K562 (cell line): ENCODE data around the gene TOP3A. TPM values are rescaled to one million over a fixed set of nuclear protein-coding genes. Genes with fewer than 3 reads are reported as not detected.

Source experiments
- CTBP1 ChIP-seq: fragments of 450-650 bp; IDR thresholded peaks from 2 replicates; pipeline ENCODE4 v1.6.1; 2016; ENCODE audit warnings: borderline replicate concordance
- DIDO1 ChIP-seq: fragments of 450-650 bp; IDR thresholded peaks from 2 replicates; pipeline ENCODE4 v1.6.1; 2016; ENCODE audit warnings: low read depth, missing biosample characterization, missing genetic modification characterization
- EHMT2 ChIP-seq: fragments of 450-650 bp; IDR thresholded peaks from 2 replicates; pipeline ENCODE4 v1.6.1; 2018; ENCODE audit warnings: antibody characterized with exemption
- EP400 ChIP-seq: fragments of 450-650 bp; IDR thresholded peaks from 2 replicates; pipeline ENCODE4 v1.6.1; 2017; ENCODE audit warnings: antibody characterized with exemption, mild to moderate bottlenecking, moderate library complexity
- HDAC1 ChIP-seq, 2 experiments: fragments of 450-650 bp; IDR thresholded peaks; 2 replicates each; pipeline ENCODE4 v1.6.1; 2016 to 2017; ENCODE audit warnings: inconsistent platforms in 1 of 2, mild to moderate bottlenecking in 1 of 2, moderate library complexity in 1 of 2
- MCM3 ChIP-seq: fragments of 450-650 bp; IDR thresholded peaks from 2 replicates; pipeline ENCODE4 v1.6.1; 2016
- NCOR1 ChIP-seq: fragments of 450-650 bp; IDR thresholded peaks from 2 replicates; pipeline ENCODE4 v1.6.1; 2016; ENCODE audit warnings: mild to moderate bottlenecking, moderate library complexity
- NR1H2 ChIP-seq: sonication (generic); formaldehyde crosslinking; IDR thresholded peaks from 2 replicates; pipeline ENCODE4 v1.4.0; 2020; ENCODE audit warnings: mild to moderate bottlenecking, missing genetic modification reagents
- POLR3A ChIP-seq: IDR thresholded peaks from 2 replicates; pipeline ENCODE4 v1.6.1; 2011; ENCODE audit warnings: borderline replicate concordance, mild to moderate bottlenecking, moderate library complexity; ENCODE audit not compliant: insufficient read length, insufficient read depth; ENCODE audit errors: extremely low read depth
- RAD21 ChIP-seq, 2 experiments: fragments of 250-450 bp in 1 of 2; fragments of 450-650 bp in 1 of 2; sonication (Bioruptor Pico) in 1 of 2; formaldehyde crosslinking in 1 of 2; IDR thresholded peaks in 1 of 2; conservative IDR thresholded peaks in 1 of 2; 2 replicates each; pipeline versions ENCODE4 v1.4.0 to v1.8.0; 2020 to 2022; ENCODE audit warnings: mild to moderate bottlenecking in 2 of 2, moderate library complexity in 1 of 2
- RCOR1 ChIP-seq, 2 experiments: IDR thresholded peaks; 2 replicates each; pipeline ENCODE4 v1.6.1; 2012; ENCODE audit warnings: low read depth in 2 of 2, low read length in 2 of 2, borderline replicate concordance in 1 of 2, improper control_type of control experiment in 1 of 2
- SMC3 ChIP-seq: conservative IDR thresholded peaks from 2 replicates; pipeline ENCODE4 v1.6.1; 2011; ENCODE audit warnings: low read depth, low read length, improper control_type of control experiment; ENCODE audit not compliant: insufficient read depth
- SP1 ChIP-seq: sonication (generic); formaldehyde crosslinking; IDR thresholded peaks from 2 replicates; pipeline ENCODE4 v1.8.1; 2022; ENCODE audit warnings: mild to moderate bottlenecking, missing genetic modification reagents
- ZNF384 ChIP-seq: IDR thresholded peaks from 2 replicates; pipeline ENCODE4 v1.6.1; 2012; ENCODE audit warnings: low read depth, low read length, improper control_type of control experiment
- ZNF436 ChIP-seq: fragments of 250-450, 450-650 bp; sonication (Bioruptor Pico); formaldehyde crosslinking; IDR thresholded peaks from 2 replicates; pipeline ENCODE4 v1.7.0; 2020; ENCODE audit warnings: mild to moderate bottlenecking
- ZNF586 ChIP-seq: fragments of 450-650 bp; formaldehyde crosslinking; conservative IDR thresholded peaks from 2 replicates; pipeline ENCODE4 v1.4.0; 2020; ENCODE audit warnings: mild to moderate bottlenecking, moderate library complexity
- polyA plus RNA-seq, 8 experiments: library from polyadenylated mRNA; depleted of rRNA in 4 of 8; stranded (reverse) in 5 of 8; unstranded in 3 of 8; fragments of >200 nt; fragmentation: Nextera tagmentation in 2 of 8; fragmentation: Illumina TruSeq in 1 of 8; extraction: Ambion mirVana in 2 of 8; extraction: Trizol in 1 of 8; gene quantifications; 2 replicates each; pipeline versions ENCODE4 v1.2.1 to v1.2.3, GENCODE V29; 2011 to 2014; ENCODE audit warnings: inconsistent platforms in 1 of 8, missing spikeins in 1 of 8
- total RNA-seq, 7 experiments: library from RNA; depleted of rRNA in 6 of 7; stranded (reverse); fragments of >200 nt in 6 of 7; fragmentation: Illumina TruSeq in 2 of 7; extraction: Trizol in 2 of 7; gene quantifications; 2 replicates each; pipeline versions ENCODE4 v1.2.1 to v1.2.3, GENCODE V29; 2011 to 2021; ENCODE audit warnings: low replicate concordance in 1 of 7
- TF ChIP-seq, protein P1 (sequence below), 2 experiments: fragments of 450-650 bp; formaldehyde crosslinking in 1 of 2; IDR thresholded peaks; 2 replicates each; pipeline versions ENCODE4 v1.4.0 to v1.6.1; 2014 to 2020; ENCODE audit warnings: mild to moderate bottlenecking in 2 of 2, borderline replicate concordance in 1 of 2, low read depth in 1 of 2
- TF ChIP-seq, protein P2 (sequence below): sonication (generic); formaldehyde crosslinking; IDR thresholded peaks from 2 replicates; pipeline ENCODE4 v1.8.1; 2023; ENCODE audit warnings: mild to moderate bottlenecking, missing genetic modification reagents
- TF ChIP-seq, protein P3 (sequence below): fragments of 450-650 bp; formaldehyde crosslinking; IDR thresholded peaks from 2 replicates; pipeline ENCODE4 v1.4.0; 2020; ENCODE audit warnings: mild to moderate bottlenecking, moderate library complexity

Gene TOP3A
- total and polyA plus RNA-seq, 9 of the 15 experiments (the other 6 are each of a cell fraction or from before 2014, with no cell fraction given) = 5.2 to 49.7 (median 24.7) TPM

DNA sequence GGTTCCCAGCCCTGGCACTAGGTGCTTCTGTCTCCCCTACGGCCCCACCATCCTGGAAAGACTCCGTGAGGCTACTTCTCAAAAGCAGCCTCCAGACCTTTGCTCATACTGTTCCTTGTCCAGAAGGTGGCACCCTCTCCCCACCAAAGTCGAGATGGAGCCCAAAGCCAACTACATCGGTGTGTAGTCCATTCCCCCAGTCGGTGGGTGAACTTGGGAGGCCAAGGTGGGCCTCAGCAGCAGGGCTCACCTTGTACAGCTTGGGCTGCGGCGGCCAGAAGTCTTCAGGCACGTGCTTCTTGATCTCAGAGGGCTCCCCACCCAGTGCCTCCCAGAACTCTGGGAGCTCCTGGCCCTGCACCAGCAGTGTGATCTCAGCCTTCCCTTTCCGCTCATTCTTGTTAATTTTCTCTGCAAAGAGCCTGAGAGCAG is 66.5 kb downstream of the TOP3A start (continued):
- TF ChIP-seq, protein P1, sequence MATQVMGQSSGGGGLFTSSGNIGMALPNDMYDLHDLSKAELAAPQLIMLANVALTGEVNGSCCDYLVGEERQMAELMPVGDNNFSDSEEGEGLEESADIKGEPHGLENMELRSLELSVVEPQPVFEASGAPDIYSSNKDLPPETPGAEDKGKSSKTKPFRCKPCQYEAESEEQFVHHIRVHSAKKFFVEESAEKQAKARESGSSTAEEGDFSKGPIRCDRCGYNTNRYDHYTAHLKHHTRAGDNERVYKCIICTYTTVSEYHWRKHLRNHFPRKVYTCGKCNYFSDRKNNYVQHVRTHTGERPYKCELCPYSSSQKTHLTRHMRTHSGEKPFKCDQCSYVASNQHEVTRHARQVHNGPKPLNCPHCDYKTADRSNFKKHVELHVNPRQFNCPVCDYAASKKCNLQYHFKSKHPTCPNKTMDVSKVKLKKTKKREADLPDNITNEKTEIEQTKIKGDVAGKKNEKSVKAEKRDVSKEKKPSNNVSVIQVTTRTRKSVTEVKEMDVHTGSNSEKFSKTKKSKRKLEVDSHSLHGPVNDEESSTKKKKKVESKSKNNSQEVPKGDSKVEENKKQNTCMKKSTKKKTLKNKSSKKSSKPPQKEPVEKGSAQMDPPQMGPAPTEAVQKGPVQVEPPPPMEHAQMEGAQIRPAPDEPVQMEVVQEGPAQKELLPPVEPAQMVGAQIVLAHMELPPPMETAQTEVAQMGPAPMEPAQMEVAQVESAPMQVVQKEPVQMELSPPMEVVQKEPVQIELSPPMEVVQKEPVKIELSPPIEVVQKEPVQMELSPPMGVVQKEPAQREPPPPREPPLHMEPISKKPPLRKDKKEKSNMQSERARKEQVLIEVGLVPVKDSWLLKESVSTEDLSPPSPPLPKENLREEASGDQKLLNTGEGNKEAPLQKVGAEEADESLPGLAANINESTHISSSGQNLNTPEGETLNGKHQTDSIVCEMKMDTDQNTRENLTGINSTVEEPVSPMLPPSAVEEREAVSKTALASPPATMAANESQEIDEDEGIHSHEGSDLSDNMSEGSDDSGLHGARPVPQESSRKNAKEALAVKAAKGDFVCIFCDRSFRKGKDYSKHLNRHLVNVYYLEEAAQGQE (IDR thresholded peaks at IDR 0.05; ENCODE audit: borderline replicate concordance) = peak; percentile 38; the same call in 1 of the 2 replicates
- TF ChIP-seq, protein P1 (CRISPR knock-in tag; IDR thresholded peaks at IDR 0.05; ENCODE audit: low read depth) = no peak
- TF ChIP-seq EHMT2 (no peak), POLR3A (no peak), SMC3 (peak; percentile 44; the same call in 1 of the 2 replicates), NCOR1 (no peak), ZNF436 (CRISPR knock-in tag) (no peak), DIDO1 (tag) (no peak), CTBP1 (no peak; the same call in 1 of the 2 replicates), RCOR1 (IDR thresholded peaks at IDR 0.05; ENCODE audit: borderline replicate concordance in 1 of 2, low read depth in 2 of 2, low read length in 2 of 2) (0 out of 4 replicates have a peak, but pooled peaks of 1 of the 2 experiments have one; percentile 9), ZNF384 (no peak), MCM3 (no peak), HDAC1 (IDR thresholded peaks at IDR 0.05) (no peak), NR1H2 (CRISPR knock-in tag) (no peak), SP1 (CRISPR knock-in tag) (no peak), EP400 (no peak), ZNF586 (CRISPR knock-in tag) (no peak), RAD21 (CRISPR knock-in tag; conservative IDR thresholded peaks at IDR 0.05 in 1 of 2, IDR thresholded peaks at IDR 0.05 in 1 of 2) (peak; percentile 52 to 73; a peak in 3 of 4 replicates)
- TF ChIP-seq, protein P2, sequence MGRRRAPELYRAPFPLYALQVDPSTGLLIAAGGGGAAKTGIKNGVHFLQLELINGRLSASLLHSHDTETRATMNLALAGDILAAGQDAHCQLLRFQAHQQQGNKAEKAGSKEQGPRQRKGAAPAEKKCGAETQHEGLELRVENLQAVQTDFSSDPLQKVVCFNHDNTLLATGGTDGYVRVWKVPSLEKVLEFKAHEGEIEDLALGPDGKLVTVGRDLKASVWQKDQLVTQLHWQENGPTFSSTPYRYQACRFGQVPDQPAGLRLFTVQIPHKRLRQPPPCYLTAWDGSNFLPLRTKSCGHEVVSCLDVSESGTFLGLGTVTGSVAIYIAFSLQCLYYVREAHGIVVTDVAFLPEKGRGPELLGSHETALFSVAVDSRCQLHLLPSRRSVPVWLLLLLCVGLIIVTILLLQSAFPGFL (CRISPR knock-in tag) = no peak
- TF ChIP-seq, protein P3, sequence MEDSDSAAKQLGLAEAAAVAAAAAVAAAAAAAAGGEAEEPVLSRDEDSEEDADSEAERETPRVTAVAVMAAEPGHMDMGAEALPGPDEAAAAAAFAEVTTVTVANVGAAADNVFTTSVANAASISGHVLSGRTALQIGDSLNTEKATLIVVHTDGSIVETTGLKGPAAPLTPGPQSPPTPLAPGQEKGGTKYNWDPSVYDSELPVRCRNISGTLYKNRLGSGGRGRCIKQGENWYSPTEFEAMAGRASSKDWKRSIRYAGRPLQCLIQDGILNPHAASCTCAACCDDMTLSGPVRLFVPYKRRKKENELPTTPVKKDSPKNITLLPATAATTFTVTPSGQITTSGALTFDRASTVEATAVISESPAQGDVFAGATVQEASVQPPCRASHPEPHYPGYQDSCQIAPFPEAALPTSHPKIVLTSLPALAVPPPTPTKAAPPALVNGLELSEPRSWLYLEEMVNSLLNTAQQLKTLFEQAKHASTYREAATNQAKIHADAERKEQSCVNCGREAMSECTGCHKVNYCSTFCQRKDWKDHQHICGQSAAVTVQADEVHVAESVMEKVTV = peak; percentile 43
